CD4-positive, alpha-beta T cell treated with Interferon gamma for 1 hour (primary cell): ENCODE measurements around the gene DPPA2.
"Not testable (repeated sequence)": the region's sequence is repeated elsewhere in the genome, so short reads cannot be mapped to it uniquely, and the experiment has no call there.

Experiments
- DNase-seq: peaks from one replicate; pipeline ENCODE4 v3.0.0-alpha.2; 2020

DPPA2 gene, protein sequence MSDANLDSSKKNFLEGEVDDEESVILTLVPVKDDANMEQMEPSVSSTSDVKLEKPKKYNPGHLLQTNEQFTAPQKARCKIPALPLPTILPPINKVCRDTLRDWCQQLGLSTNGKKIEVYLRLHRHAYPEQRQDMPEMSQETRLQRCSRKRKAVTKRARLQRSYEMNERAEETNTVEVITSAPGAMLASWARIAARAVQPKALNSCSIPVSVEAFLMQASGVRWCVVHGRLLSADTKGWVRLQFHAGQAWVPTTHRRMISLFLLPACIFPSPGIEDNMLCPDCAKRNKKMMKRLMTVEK

DNA sequence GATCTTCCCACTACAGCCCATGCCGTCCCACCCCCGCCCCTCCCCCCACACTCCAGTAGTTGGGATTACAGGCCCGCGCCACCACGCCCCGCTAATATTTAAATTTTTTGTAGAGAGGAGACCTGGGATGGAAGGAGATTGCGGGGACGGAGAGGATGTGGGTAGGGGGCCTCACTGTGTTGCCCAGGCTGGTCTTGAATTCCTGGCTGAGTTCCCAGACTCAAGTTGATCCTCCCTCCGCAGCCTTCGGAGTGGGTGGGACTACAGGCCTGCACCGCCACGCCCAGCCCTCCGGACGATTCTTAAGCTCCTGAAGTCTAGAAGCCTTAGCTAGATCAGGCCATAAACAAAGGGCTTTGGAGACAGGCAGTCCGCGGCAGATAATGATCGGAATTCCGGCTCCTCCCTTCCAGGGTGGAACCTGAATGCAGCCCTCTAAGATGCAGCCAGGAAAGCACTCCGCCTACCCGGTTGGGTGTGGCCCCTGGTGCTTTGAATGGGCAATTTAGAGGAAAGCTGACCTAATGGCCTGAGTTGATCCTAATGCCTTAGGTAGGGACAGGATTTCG is at the start of gene DPPA2:
Gene DPPA2 (minus strand): TSS at position 356 of the 569 bp plus-strand sequence. CDS start 1,975 bp downstream, outside the sequence.
- no peak for DNase-seq

DNA sequence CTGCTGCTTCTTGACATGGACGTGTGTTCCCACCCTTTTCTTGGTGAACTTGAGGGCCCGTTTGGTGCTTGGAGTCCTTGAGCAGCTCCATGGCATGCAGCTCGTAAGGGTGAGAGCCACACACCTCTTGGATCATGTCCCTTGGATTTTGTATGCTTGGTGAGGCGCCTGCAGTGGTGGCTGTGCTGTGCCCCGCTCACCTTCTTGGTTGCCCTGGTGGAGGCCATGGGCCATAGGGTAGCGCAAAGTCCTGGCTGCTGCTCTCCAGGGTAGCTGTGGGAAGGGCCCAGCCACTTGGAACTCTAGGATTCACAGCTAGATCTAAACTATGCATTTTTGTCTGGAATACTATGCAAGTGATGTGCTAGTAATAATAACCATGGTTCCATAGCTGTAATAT is 47.8 kb upstream of the DPPA2 start:
- no peak for DNase-seq

DNA sequence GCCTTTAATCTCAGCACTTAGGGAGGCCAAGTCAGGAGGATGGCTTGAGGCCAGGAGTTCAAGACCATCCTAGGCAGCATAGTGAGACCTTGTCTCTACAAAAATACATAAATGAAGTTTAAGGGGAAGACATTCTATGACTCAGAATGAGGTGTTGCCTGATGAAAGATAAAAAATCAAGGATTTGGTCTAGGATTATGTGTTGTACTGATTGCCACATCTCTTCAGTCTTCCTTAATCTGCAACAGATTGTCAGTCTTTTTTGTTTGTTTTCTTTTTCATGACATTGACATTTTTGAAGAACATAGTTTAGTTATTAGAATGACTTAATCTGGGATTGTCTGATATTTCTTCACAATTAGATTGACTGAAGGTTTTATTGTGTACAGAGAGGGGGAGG is 47.3 kb upstream of the DPPA2 start:
- DNase-seq, result no peak

DNA sequence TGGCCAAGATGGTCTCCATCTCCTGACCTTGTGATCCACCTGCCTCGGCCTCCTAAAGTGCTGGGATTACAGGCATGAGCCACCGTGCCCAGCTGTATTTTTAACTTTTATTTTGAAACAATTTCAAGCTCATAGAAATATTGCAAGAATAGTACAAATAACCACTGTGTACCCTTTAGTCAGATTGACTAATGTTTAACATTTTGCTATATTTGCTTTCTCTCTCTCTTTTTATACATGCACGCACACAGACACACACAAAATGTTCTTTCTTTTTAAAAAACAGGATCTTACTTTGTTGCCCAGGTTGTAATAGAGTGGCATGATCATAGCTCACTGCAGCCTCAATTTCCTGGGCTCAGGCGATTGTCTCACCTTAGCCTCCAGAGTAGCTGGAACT is 46.5 kb upstream of the DPPA2 start:
- DNase-seq, result no peak

DNA sequence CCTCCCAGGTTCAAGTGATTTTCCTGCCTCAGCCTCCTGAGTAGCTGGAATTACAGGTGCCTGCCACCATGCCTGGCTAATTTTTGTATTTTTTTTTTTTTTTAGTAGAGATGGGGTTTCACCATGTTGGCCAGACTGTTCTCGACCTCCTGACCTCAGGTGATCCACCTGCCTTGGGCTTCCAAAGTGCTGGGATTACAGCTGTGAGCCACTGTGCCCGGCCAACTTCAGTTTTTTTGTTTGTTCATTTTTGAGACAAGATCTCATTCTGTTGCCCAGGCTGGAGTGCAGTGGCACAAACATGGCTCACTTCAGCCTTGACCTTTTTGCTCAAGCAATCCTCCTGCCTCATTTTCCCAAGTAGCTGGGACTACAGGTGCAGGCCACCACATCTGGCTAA is 42.5 kb upstream of the DPPA2 start:
- DNase-seq, result not testable (repeated sequence)

DNA sequence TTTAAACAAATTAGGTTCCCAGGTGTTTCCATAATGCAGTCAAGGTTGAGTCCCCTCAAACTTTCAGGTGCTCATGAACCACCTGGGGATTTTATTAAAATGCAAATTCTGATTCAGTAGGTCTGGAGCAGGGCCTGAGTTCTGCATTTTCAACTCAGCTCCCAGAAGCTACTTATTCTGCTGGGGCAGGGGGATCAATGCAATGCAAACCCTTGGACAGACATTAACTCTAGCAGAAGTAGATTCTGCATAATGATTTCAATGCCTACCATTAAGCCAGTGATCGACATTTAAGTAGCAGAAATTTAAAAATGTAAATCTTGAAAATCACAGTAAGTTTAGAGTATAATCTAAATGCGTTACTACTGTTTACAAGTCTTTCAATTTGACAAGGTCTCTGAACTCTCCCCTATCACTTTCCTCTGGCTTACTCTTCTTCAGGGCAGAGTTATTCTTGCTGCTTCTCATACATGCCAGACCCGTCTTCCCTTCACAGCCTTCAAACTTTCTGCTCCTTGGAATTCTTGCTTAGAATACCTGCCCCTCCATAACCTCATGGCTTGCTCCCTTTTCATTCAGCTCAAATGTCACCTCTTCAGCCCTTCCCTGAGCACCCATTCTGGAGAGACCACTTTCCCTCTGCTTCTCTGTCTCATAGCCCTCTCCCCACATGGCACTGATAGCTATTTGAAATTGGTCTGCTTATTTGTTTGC is 40.3 kb upstream of the DPPA2 start:
- DNase-seq, result no peak

DNA sequence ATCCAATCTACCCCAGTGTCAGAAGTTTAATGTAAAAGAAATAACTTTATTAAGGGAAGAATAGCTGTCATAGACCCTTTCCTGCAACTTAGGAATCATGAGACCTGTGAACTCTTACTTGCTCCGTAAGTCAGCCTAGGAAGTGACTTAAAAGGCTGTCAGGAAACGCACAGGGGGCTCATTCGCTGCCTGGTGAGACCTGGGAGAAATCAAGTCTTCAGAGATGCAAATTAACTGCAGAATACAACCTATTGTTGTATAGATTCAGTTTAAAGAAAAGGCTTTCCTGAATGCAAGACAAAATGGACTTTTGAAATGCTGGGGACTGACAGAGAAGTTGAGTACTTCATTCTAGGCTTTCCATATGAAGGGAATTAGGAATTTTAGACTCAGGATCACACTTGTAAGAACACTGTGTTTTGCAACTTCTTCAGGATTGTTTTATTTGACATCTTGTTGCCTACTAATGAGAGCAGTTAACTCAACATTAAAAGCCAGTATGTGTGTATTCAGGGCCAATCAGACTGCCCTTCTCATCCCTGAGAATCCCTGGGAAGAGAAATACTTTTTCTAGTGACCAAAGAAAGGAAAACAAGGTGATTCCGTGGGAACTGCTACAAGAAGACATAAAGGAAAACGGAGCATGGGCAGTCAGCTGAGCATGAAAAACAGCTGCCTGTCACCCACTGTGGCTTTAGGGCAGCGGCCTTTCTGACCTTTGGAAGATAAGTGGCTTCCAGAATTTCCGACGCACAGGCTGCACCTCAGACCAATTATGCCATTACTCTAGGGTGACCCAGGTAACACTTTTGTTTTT is 39.5 kb upstream of the DPPA2 start:
- no peak for DNase-seq

DNA sequence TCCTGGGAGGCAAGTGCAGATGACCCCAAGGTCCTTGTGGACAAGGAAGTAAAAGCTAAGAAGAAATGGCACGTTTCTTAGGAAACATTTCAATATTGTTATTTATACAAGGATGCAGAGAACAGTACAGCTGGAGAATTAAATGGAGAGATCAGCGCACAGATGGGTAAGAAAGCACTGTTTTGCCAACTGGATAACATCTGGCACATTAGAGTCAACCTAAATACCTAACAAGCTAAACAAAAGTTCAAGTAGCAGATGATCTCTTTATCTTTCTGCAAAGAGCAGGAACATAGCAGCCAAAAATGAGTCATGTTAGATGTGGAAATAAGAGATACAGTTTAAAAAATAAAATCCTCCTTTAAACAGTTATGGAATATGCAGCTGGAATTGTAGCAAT is 36.7 kb upstream of the DPPA2 start:
- no peak for DNase-seq

DNA sequence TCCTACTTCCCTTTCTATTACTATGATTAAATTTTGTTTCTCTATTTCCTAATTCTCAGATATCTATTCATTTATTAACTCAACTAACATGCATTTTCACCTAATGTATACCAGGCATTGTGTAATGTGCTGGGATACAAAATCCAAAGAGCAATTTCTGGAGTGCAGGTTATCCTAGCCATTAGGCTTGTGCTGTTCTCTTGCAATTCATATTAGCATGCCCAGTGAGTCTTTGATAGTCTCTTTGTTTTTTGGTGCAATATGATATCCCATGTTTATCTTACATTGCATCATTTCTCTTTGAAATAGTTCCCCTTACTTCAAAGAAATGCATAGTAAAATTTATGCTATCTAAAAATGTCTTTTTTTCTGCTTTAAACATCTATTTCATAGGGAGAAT is 34.9 kb upstream of the DPPA2 start:
- DNase-seq, result no peak

DNA sequence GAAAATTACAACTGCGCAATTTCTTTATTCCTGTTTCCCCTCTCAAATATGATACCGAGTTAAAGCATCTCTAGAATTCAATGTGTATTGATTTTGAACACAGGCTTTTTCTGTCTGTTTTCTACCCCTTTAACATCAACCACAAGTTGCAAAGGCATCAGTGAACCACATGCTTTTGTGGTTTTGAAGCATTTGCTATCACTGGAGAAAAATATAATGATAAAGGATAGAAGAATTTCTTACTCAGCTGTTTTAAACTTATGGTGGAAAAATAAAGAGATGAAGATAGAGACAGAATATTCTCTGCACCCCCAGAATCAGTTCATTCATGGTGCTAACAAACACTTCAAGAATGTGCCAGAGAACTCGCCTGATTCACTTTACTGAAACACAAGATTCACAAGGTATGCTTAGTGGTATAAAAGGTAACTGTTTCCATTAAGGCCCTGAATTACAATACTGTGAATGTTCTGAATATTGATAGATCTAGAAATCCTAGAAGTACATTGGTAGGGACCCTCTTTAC is 30.5 kb upstream of the DPPA2 start:
- DNase-seq, result no peak

DNA sequence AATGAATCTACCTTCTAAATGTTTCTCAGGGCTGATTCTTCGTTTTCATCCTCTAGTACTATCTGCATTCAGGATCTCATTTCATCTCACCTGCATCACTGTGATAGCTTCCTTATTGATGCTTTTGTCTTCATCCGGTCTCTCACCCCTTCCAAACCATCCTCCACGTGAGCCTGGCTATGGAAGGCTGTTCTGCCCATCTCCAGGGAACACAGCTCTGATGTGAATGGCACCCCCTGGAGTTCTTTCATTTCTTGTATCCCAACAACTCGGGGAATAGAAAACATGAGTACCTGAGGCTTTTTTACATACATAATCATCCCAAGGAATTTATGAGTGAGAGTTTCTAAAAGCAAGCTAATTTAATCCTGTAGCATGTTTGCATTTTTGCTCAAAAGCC is 29.8 kb upstream of the DPPA2 start:
- DNase-seq, result no peak

DNA sequence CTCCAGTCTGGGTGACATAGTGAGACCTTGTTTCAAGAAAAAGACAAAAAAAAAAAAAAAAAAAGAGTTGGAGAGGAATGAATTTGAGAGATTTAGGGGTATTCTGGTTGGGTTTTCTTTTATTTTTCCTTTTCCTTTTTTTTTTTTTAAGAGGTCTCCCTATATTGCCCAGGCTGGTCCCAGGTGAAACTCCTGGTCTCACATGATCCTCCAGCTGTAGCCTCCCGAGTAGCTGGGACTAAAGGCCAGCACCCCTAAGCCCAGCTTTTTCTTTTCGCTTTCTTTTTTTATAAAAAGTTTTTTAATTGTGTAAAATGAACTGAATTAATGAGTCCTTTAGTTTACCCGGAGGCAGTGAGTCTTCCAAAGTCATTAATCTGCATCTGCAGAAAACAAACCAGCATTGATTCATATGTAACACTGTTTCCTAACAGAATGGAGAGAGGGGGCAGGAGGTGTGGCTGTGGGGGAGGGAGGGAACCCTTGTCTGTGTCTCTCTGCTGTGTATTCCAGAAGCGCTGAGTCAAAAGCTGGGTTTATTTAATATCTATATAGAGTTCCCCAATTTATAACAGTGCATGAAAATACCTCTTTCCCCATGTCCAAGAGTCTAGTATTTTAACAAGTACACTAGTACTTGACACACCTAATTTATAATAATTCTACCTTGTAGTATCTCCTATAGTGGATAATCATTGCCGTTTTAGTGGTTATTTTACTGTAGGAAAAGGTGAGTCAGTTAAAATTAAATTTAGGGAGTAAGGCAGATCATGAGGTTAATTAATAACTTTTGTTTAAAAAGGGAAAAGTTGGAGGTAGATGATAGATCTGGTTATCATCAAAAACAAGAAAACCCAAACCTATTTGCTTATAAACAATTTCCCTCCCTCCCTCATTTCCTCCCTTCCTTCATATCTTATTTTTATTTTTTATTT is 23.7 kb upstream of the DPPA2 start:
- no peak for DNase-seq

DNA sequence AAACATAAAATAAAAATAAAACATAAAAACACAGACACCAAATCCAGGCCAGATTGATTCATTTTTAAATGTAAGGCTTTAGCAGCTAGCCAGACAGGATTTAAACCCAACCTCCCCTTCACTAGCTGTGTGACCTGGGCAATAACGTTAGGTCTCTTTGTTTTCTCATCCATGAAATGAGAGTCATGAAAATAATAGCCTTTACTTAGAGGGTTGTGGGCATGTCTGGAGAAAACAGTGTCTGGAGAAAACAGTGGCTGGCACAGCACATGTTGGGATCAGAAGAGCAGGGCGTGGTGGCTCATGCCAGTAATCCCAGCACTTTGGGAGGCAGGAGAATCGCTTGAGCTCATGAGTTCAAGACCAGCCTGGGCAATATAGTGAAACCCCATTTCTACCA is 22.9 kb upstream of the DPPA2 start:
- no peak for DNase-seq

DNA sequence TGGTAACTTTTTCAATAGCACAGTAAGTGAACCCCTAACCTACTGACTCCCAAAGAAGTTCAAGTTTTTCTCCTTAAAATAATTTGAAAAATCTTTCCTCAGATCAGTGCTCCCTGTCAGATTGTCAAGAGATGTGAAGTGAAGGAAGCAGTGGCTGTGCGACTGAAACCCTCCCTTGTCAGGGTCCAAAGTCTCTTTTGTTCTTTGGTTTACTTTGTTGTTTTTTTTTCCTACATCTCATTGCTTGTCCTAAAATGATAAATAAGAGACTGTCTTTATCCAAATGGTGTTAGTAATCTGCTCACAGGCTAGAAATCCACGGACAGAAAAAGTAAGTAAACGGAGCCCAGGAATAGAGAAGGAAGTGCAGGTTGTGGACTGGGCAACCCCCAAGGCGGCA is 22.0 kb upstream of the DPPA2 start:
- no peak for DNase-seq

DNA sequence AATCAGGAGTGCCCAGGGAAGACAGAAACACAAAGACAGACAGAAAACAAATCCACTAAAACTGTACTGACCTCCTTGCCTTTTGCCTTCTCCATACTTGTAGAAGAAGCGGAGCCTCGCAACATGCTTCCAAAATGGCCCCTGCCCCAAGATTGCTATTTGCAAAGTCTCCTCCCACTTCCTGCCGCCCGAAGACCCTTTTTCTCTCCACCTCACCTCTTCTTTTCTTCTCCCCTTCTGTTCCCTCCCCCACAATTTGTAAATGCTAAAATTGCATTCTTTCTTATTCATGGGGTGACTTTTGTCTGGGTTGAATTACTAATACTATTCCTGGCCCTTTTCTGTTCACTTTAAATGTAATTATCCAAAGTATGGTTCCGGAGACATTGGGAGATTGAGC is 21.1 kb upstream of the DPPA2 start, which contains the start of gene DPPA4:
Gene DPPA4 (minus strand): TSS at position 154 of the 400 bp plus-strand sequence. CDS start 29 bp downstream, at position 125.
- DNase-seq, result no peak

DNA sequence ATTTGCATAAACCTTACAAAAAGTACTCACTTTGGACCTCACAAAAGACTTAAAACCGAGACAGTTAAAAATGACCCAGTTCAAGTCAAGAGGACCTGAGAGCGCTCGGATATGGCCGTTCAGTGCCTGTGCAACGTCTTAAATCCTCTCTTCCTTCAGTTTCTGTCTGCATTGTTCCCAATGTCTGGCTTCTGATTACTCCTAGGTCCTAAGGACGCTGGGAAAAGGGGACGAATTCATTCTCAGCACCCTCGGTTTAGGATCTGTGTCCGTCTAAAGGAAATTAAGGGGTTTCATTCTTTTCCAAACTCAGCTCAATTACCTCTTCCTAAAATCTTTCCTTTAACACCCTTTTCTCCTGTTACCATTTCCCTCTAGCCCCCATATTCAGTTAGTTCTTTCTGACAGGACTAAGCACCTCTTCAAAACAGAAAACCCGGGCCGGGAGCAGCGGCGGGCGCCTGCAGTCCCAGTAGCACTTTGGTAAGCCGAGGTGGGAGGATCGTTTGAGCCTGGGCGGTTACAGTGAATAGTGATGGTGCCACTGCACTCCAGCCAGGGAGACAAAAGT is 20.1 kb upstream of the DPPA2 start:
- no peak for DNase-seq

DNA sequence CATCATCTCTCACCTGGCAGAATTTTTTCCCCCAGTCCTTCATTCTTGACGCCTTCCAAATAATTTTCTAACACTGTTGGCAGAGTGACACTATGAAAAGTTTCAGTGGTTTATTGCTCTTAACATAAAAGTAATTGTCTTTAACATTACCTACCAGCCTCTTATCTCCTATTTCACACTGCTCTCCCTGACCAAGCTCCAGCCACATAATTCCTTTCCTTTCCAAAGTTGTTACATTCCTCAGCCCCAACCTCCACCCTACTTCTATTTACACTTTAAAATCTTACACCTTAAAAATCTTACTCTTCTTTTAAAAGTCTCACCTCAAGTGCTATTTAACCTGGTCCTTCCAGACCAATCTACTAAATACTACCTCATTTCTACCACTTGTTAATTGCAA is 18.3 kb upstream of the DPPA2 start:
- DNase-seq, result no peak

DNA sequence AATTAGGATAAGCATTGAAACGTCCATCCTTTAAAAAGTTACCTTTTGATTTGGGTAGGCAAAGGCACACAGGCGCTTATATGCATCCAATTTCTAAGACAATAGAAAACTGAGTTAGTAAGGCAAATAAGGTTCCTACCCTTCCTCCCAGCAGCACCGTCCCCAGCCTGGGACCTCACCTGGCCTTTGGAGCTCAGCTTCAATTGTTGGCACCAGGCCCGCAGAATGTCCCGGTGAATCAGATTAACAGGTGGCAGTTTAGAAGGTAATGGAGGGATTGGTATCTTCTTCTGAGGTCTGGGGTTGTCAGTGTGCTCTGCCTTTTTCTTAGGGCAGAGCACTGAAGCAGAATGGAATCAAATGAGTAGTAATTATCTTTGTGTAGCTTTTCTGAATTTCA is 15.4 kb upstream of the DPPA2 start:
- no peak for DNase-seq

DNA sequence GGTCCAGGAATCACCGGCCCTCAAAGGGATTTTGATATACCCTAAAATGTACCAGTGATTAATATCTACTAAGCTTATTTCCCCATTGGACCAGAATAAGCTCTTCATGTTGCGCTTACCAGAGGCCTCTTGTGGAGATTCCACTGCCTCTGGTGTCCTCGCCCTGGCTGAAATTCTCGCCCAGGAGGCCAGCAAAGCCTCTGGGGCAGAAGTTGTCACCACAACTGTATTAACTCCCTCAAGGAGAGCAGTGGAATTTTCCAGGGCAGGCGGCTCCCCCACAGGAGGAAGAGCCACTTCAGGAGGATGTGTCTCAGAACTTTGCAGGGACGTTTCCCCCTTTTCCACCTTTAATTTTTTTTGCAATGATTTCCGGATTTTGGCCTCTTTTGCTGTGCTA is 14.1 kb upstream of the DPPA2 start:
- no peak for DNase-seq

DNA sequence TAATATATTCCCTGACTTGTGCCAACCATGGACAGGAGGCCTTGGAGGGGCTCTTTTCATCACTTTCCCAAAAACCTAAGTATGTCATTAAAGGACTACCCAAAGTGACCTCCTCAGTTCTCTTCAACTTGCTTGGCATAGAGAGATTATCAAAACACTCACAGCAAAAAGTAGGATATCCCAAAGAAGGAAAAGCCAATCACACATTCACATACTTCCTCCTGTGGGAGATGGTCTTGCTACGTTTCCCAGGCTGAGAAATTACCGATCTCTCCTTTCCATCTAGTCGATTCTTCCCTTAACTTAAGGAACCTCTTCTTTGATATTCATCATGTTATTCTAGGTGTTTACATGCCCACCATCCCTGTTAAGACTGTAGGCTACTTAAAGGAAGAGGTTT is 11.9 kb upstream of the DPPA2 start:
- no peak for DNase-seq

DNA sequence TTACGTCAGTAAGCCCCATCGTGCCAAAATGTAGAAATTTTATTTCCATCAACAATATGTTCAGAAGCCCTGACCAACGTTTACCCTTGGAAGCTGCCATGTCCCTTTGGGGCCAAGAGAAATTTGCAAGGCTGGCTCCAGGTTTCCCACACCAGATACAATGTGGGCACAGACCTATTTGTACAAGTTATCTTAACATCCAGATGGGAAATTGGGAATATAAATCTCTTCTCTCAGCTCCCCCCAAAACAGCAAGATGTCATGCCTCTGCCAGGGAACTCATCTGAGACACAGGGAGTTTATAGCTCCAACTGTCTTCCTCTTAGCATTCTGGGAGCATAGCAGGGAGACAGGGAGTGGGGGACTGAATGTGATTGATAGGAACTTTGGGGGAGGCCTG is 9.3 kb upstream of the DPPA2 start:
- no peak for DNase-seq

DNA sequence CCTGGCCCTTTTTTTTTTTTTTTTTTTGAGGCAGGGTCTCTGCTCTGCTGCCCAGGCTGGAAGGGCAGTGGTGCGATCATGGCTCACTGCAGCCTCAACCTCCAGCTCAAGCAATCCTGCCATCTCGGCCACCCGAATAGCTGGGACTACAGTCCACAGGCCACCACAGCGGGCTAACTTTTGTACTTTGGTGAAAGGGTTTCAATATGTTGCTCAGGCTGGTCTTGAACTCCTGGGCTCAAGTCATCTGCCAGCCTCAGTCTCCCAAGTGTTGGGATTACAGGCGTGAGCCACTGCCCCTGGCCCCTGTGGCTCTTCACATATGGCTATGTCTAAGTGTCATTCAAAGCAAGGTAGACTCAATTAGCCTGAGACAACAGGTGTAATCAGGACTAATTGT is 8.8 kb upstream of the DPPA2 start:
- no peak for DNase-seq
